ENCODE measurements around the gene SUPT6H. TPM values are rescaled to one million over a fixed set of nuclear protein-coding genes. Genes with fewer than 3 reads are reported as not detected.

SUPT6H gene
- total and polyA plus RNA-seq, 8 donors: 16.9 to 135 (median 47.3) TPM

DNA sequence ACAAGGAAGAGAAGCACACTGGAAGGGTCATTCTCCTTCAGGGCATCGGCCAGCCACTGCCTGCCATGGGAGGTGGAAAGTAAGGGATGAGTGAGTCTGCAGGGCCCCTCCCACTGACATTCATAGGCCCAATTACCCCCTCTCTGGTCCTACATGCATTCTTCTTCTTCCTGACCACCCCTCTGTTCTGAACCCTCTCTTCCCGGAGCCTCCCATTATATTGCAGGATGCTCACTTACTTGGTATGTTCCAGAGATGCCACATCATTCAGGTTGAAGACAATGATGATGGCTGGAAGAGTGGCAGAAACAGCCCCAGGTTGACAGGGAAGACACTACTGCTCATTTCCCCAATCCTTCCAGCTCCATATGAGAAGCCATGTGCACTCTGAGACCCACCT lies 53.2 kb downstream of the SUPT6H start:
- Histone ChIP-seq H3K27ac (no peak overlapping the region), H3K36me3 (peaks cover 16 to 25% (median 21%) of the 10 kb centered on the region in 4 donors), H3K9me3 (no peaks in the 10 kb centered on the region), H3K27me3 (peaks cover 0 to 14% (median 8%) of the 10 kb centered on the region in 3 donors), H3K4me3 (no peak overlapping the region), H3K4me1 (peaks cover 37 to 65% (median 52%) of the 10 kb centered on the region in 4 donors)
- WGBS, 5 donors: 89 to 100% (median 100%) methylated on average over 2 of the region's 2 CpGs
- intact Hi-C loops (cut with DNase I; ENCODE audit: low total_unique reads): no loop called here
- no peak for DNase-seq
- TF ChIP-seq POLR2AphosphoS5 (IDR thresholded peaks at IDR 0.05) (no peak), POLR2A (IDR thresholded peaks at IDR 0.05) (no peak), EP300 (IDR thresholded peaks at IDR 0.05) (no peak)
- TF ChIP-seq, protein P1, sequence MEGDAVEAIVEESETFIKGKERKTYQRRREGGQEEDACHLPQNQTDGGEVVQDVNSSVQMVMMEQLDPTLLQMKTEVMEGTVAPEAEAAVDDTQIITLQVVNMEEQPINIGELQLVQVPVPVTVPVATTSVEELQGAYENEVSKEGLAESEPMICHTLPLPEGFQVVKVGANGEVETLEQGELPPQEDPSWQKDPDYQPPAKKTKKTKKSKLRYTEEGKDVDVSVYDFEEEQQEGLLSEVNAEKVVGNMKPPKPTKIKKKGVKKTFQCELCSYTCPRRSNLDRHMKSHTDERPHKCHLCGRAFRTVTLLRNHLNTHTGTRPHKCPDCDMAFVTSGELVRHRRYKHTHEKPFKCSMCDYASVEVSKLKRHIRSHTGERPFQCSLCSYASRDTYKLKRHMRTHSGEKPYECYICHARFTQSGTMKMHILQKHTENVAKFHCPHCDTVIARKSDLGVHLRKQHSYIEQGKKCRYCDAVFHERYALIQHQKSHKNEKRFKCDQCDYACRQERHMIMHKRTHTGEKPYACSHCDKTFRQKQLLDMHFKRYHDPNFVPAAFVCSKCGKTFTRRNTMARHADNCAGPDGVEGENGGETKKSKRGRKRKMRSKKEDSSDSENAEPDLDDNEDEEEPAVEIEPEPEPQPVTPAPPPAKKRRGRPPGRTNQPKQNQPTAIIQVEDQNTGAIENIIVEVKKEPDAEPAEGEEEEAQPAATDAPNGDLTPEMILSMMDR (IDR thresholded peaks at IDR 0.05): no peak

DNA sequence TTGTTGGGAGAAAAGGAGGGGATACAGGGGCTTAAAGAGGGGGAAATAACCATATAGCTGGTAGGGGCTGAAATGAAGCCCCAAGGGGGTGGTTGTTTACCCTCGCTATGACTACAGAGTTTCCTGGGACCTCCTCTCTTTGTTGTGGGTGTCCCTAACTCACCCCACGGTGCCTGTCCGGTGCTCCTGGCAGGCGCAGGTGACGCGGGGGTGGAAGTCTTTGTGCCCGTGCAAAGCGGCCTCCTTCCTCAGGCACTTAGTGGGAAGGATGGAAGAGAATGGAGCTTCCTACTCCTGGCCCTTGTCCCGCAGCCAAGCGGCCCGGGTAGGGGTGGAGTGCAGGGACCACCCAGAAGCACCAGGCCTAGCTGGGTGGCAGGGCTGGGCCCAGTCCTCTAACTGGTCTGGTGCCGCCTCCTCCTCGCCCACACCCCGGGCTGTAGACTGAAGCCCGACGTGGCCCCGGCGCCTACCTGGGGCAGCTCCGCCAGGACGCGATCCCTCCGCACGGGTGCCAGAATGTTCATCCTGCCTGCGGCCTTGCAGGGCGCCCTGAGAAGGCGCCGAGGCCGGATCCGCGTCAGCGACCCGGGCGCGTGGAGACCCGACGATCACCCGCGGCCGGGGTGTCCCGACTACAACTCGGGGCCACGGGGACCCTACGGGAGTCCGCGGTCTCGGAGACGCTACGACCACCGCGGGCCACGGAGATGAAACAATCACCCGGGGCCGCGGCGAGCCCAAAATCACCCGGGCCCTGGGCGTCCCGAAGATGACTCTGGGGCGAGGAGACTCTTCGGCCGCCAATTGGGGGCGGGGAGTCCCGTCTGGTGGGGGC lies 55.0 kb downstream of the SUPT6H start:
- Histone ChIP-seq H3K27ac (peak overlapping the region; percentile 63 to 94 (median 89)), H3K9me3 (no peaks in the 10 kb centered on the region), H3K4me1 (peaks cover 42 to 67% (median 58%) of the 10 kb centered on the region in 4 donors), H3K36me3 (peaks cover 26 to 39% (median 34%) of the 10 kb centered on the region in 4 donors), H3K4me3 (peak overlapping the region; percentile 51 to 59 (median 55)), H3K27me3 (peaks cover 0 to 14% (median 8%) of the 10 kb centered on the region in 3 donors)
- intact Hi-C loops (cut with DNase I; ENCODE audit: low total_unique reads): no loop called here
- 11 to 21% (median 14%) methylated on average over 27 to 63 of the region's 63 CpGs for WGBS, 5 donors
- peak in 1 of 2 donors; percentile 80 for DNase-seq
- no peak for TF ChIP-seq POLR2AphosphoS5 (IDR thresholded peaks at IDR 0.05)
- TF ChIP-seq, protein P1 (IDR thresholded peaks at IDR 0.05): no peak
- no peak for TF ChIP-seq EP300 (IDR thresholded peaks at IDR 0.05)

DNA sequence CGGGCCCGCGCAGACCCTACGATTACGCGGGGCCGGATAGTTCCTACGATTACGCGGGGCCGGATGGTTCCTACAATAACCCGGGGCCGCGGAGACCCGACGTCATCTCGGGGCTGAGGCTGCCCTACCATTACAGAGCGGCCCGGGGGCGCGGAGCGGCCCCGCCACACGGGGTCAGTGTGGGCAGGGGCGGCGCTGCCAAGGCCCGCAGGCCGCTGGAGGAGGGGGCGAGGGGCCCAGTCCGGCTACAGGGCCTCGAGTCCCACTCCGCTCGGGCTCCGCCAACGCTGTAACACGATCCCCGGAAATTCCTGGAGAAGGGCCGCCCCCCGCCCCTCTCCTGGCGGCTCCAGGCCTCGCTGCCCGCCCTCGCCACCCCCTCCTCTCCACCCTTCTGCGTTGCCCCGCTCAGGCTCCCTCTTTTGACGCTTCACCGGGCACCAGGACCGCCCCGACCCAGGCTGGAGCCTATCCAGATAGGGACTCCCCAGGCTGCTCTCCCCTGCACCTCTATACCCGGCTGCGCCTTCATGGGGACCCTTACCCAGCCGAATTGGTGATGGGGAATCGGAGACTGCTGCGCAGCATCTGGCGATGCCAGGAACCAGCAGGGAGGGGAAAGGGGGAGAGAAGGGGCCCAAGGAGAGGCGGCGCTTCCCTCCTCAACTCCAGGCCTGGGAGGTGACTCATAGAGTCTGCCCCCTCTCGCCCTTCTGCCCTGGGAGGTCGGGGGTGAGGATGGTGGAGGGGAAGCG lies 55.8 kb downstream of the SUPT6H start, which contains the start of gene RAB34:
Gene RAB34, minus strand, starts transcription at position 291 of the 755 bp plus-strand sequence. CDS start 602 bp downstream, outside the sequence.
- intact Hi-C loops (cut with DNase I; ENCODE audit: low total_unique reads): no loop called here
- no peak for TF ChIP-seq POLR2A (IDR thresholded peaks at IDR 0.05)
- peak in 1 of 3 donors; percentile 42 for TF ChIP-seq POLR2AphosphoS5 (IDR thresholded peaks at IDR 0.05)
- Histone ChIP-seq H3K4me1 (peaks cover 44 to 67% (median 61%) of the 10 kb centered on the region in 4 donors), H3K4me3 (peak within 1 kb of the TSS; percentile 51 to 59 (median 55)), H3K27me3 (peaks cover 0 to 14% (median 8%) of the 10 kb centered on the region in 3 donors), H3K9me3 (no peaks in the 10 kb centered on the region), H3K36me3 (peaks cover 34 to 47% (median 42%) of the 10 kb centered on the region in 4 donors), H3K27ac (peak within 1 kb of the TSS; percentile 63 to 94 (median 89))
- DNase-seq: peak; percentile 47 to 95
- WGBS, 5 donors: 9 to 39% (median 13%) methylated on average over 14 to 60 of the region's 60 CpGs

DNA sequence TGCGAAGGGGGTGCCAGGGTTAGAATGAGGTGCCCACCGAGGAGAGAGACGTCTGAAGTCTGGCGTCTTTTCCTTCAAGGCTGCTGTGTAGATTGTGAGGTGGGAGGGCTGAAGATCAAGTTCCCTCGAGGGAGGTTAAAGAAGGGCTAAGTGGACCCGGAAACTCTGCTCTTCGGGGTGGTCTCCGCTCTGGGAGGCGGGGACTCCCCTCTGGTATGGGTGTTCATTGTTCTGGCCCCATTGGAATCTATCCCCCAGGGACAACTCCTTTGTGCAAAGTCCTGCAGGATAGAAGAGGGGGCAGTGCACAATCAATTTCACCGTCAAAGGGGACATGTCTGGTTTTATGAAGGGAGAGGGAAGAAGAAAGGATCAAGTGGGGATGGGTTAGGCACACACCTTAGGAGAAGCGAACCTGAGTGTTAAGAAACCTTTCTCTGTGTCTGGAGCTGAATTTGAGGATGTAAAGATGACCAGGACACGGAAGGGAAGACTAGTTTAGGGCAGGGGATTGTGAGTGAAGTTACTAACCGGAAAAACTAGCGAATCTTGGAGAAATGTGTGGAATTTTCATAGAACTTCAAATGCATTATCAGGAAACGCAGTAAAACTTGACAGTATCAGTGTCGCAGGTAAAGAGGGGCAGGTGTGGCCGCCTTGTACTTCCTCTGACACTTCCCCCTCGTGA lies 56.5 kb downstream of the SUPT6H start:
- DNase-seq: peak in 1 of 2 donors; percentile 35
- peaks cover 41 to 53% (median 49%) of the 10 kb centered on the region in 4 donors for H3K36me3 ChIP-seq
- TF ChIP-seq, protein P1 (IDR thresholded peaks at IDR 0.05): no peak
- TF ChIP-seq POLR2A (IDR thresholded peaks at IDR 0.05) (no peak), POLR2AphosphoS5 (IDR thresholded peaks at IDR 0.05) (no peak), EP300 (IDR thresholded peaks at IDR 0.05) (no peak)
- peak overlapping the region; percentile 56 to 98 (median 91) for H3K4me3 ChIP-seq
- WGBS, 5 donors: 47 to 63% (median 52%) methylated on average over 18 of the region's 18 CpGs
- peaks cover 44 to 73% (median 67%) of the 10 kb centered on the region in 4 donors for H3K4me1 ChIP-seq
- H3K9me3 ChIP-seq: no peaks in the 10 kb centered on the region
- peak overlapping the region; percentile 63 to 94 (median 89) for H3K27ac ChIP-seq
- intact Hi-C loops (cut with DNase I; ENCODE audit: low total_unique reads): no loop called here
- H3K27me3 ChIP-seq: peaks cover 0 to 14% (median 8%) of the 10 kb centered on the region in 3 donors

Data from stomach (tissue), 9 donors.